Measurements from ENCODE around the gene BMS1. TPM values are rescaled to one million over a fixed set of nuclear protein-coding genes. Genes with fewer than 3 reads are reported as not detected.

BMS1 gene
- total and polyA plus RNA-seq, 10 of the 15 experiments (the other 5 are each of a cell fraction or from before 2014, with no cell fraction given) = 7.6 to 33.6 (median 21.0) TPM

DNA sequence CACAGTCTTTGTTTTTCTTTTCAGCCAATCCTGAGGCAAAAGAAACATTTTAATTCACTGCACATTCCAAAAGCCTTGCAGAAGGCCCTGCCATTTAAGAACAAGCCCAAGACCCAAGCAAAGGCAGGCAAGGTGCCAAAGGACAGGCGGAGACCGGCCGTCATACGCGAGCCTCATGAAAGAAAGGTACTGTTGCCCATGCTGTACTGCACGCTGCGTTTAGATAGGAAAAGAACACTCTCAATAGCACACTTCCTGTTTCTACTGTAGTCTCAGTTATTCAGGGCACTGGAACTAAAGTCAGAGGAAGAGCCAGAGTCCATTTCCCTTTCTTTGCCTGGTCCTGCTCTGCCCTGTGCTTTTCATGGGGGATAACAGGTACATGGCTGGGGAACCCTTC lies 47.6 kb downstream of the BMS1 start (continued):
- TF ChIP-seq, protein P1, sequence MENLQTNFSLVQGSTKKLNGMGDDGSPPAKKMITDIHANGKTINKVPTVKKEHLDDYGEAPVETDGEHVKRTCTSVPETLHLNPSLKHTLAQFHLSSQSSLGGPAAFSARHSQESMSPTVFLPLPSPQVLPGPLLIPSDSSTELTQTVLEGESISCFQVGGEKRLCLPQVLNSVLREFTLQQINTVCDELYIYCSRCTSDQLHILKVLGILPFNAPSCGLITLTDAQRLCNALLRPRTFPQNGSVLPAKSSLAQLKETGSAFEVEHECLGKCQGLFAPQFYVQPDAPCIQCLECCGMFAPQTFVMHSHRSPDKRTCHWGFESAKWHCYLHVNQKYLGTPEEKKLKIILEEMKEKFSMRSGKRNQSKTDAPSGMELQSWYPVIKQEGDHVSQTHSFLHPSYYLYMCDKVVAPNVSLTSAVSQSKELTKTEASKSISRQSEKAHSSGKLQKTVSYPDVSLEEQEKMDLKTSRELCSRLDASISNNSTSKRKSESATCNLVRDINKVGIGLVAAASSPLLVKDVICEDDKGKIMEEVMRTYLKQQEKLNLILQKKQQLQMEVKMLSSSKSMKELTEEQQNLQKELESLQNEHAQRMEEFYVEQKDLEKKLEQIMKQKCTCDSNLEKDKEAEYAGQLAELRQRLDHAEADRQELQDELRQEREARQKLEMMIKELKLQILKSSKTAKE (IDR thresholded peaks at IDR 0.05; ENCODE audit: low read depth, poor library complexity, severe bottlenecking) = no peak
- TF ChIP-seq, protein P2, sequence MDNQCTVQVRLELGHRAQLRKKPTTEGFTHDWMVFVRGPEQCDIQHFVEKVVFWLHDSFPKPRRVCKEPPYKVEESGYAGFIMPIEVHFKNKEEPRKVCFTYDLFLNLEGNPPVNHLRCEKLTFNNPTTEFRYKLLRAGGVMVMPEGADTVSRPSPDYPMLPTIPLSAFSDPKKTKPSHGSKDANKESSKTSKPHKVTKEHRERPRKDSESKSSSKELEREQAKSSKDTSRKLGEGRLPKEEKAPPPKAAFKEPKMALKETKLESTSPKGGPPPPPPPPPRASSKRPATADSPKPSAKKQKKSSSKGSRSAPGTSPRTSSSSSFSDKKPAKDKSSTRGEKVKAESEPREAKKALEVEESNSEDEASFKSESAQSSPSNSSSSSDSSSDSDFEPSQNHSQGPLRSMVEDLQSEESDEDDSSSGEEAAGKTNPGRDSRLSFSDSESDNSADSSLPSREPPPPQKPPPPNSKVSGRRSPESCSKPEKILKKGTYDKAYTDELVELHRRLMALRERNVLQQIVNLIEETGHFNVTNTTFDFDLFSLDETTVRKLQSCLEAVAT (IDR thresholded peaks at IDR 0.05) = no peak
- TF ChIP-seq CHD1 (IDR thresholded peaks at IDR 0.05; ENCODE audit: low read depth, low read length) = no peak
- TF ChIP-seq ZNF217 (IDR thresholded peaks at IDR 0.05) = no peak
- TF ChIP-seq MTA2 (IDR thresholded peaks at IDR 0.05; ENCODE audit: low read depth) = no peak
- TF ChIP-seq NR2C2 (IDR thresholded peaks at IDR 0.05; ENCODE audit: borderline replicate concordance, control insufficient read depth, insufficient read length, low read depth) = no peak

DNA sequence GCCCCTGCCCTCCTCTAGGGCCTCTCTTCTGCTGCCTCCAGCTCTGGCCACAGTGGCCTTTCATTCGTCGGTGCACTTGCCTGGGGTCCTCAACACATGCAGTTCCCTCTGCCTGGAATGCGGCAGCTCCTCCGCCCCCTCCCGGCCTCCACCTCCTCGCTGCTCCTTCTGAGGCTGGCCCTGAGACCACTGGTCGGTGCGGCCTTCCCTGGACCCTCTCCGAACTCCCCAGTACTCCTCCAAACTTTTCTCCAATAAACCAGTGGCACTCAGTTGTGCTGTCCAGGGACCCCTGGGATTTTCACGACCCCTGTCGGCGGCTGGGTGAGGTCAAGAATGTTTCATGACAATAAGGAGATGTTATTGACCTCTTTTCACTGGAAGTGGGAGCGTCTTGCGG lies 53.5 kb downstream of the BMS1 start:
- WGBS (ENCODE audit: insufficient coverage, insufficient replicate concordance, low lambda C conversion rate, missing lambda C conversion rate) = 91% methylated on average over 14 of the region's 14 CpGs

More for the DNA sequence above, 53.5 kb downstream of the BMS1 start:
- FAIRE-seq = no peak
- DNase-seq (ENCODE audit: low read depth, low spot score) = no peak
- no peaks in the 10 kb centered on the region for H4K20me1 ChIP-seq (ENCODE audit: control insufficient read depth, insufficient read depth)
- no peaks in the 10 kb centered on the region; a peak in 1 of 4 replicates for H3K36me3 ChIP-seq (ENCODE audit: control insufficient read depth in 2 of 2, insufficient read depth in 2 of 2, low read length in 1 of 2)
- TF ChIP-seq JUND (IDR thresholded peaks at IDR 0.05; ENCODE audit: low read depth, low read length) (no peak), BACH1 (IDR thresholded peaks at IDR 0.05; ENCODE audit: borderline replicate concordance) (no peak)
- no TSS peak for BruUV-seq (replicated peaks)
- no peak overlapping the region for H3K4me3 ChIP-seq
- no peak for ATAC-seq
- H3K9me3 ChIP-seq (replicated peaks; ENCODE audit: control insufficient read depth, insufficient read depth, low read length) = no peaks in the 10 kb centered on the region
- ChIA-PET RAD21 (ENCODE audit: unreplicated experiment) (no interaction called here), SMC1A (ENCODE audit: uncharacterized antibody, unreplicated experiment) (no interaction called here), CTCF (no interaction called here), POLR2A (no interaction called here)
- no peak overlapping the region for H2AFZ ChIP-seq (ENCODE audit: control insufficient read depth, low read depth, low read length)
- H3K4me1 ChIP-seq (ENCODE audit: control insufficient read depth, insufficient read depth, low read length) = no peaks in the 10 kb centered on the region
- H3K4me2 ChIP-seq (ENCODE audit: control insufficient read depth, insufficient read depth) = no peak overlapping the region
- in situ Hi-C loops (cut with MboI) = no loop called here
- intact Hi-C loops (cut with micrococcal nuclease; ENCODE audit: unreplicated experiment) = no loop called here
- H3K27ac ChIP-seq (ENCODE audit: control insufficient read depth, insufficient read depth) = no peak overlapping the region
- H3K27me3 ChIP-seq (replicated peaks in 1 of 2; ENCODE audit: control insufficient read depth in 2 of 2, insufficient read depth in 2 of 2, low read length in 1 of 2) = no peaks in the 10 kb centered on the region
- H3K79me2 ChIP-seq (ENCODE audit: control insufficient read depth, insufficient read depth, low read length) = no peaks in the 10 kb centered on the region
- H3K9ac ChIP-seq (ENCODE audit: control insufficient read depth, insufficient read depth, low read length) = no peak overlapping the region
